Measurements from ENCODE around the gene LLGL1.

LLGL1 gene

GRCh38 chr17:18194804-18195203 lies 30.6 kb upstream of the LLGL1 start:
- no peak overlapping the region for H3K4me3 ChIP-seq (ENCODE audit: low read depth, low read length)
- TF ChIP-seq CTCF (IDR thresholded peaks at IDR 0.05; ENCODE audit: borderline replicate concordance, insufficient read depth, low read depth, low read length): no peak

- H3K4me3 ChIP-seq (ENCODE audit: low read depth, low read length): no peak overlapping the region
These were observed 30.2 kb upstream of the LLGL1 start for GRCh38 chr17:18195246-18195645.

DNA sequence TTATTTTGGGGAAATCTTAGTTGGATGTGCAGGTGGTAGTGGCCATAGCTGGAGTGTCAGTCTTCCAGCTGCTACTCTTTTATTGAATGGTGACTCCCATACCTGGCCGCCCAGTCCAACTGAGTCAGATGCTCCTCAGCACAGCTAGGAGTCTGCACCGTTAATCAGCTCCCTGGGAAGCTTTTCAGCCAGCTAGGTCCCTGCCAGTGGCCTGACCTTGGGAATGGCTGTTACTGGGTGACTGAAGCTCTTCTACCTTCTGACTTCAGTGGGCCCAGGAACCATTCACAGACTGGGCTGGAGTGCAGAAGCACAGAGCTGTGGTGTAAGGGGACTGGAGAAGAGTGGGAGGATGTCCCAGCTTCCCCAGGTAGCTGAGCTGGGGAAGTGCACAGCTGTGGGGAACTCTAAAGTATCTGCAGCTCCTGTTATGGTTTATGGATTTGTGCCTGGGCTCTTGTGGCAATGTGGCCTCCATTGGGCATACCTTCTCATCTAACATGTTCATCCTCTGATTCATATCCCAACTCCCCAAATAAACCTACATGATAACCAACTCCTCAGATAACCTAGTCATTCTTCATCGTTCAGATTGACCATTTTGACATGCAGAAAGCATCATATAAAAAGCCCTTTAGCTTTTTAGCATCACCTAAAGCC lies 27.8 kb upstream of the LLGL1 start:
- no peak for TF ChIP-seq CTCF (IDR thresholded peaks at IDR 0.05; ENCODE audit: borderline replicate concordance, insufficient read depth, low read depth, low read length)
- H3K4me3 ChIP-seq (ENCODE audit: low read depth, low read length): no peak overlapping the region

More at GRCh38 chr17:18195246-18195645, 30.2 kb upstream of the LLGL1 start:
- TF ChIP-seq CTCF (IDR thresholded peaks at IDR 0.05; ENCODE audit: borderline replicate concordance, insufficient read depth, low read depth, low read length): no peak

DNA sequence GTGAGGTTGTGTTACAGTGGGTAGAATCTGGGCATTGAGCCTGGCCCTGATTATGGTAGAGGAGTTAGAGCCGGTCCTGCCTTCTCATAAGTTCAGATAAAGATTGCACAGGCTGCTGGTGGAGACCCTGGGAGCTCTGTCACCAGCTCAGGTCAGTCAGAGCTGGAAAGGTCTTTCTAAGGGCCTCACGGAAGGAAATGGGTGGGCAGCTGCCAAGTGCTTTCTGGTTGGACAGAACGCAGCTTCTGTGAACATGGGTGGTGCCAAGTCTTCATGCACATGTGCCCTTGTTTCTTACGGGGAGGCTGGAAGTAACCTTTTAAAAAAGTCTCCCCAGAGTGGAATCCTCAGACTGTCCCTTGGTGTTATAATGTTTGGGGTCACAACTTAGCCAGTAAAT lies 26.9 kb upstream of the LLGL1 start:
- no peak for TF ChIP-seq CTCF (IDR thresholded peaks at IDR 0.05; ENCODE audit: borderline replicate concordance, insufficient read depth, low read depth, low read length)
- no peak overlapping the region for H3K4me3 ChIP-seq (ENCODE audit: low read depth, low read length)

GRCh38 chr17:18201108-18201507 lies 24.3 kb upstream of the LLGL1 start:
- no peak for TF ChIP-seq CTCF (IDR thresholded peaks at IDR 0.05; ENCODE audit: borderline replicate concordance, insufficient read depth, low read depth, low read length)
- H3K4me3 ChIP-seq (ENCODE audit: low read depth, low read length): no peak overlapping the region

DNA sequence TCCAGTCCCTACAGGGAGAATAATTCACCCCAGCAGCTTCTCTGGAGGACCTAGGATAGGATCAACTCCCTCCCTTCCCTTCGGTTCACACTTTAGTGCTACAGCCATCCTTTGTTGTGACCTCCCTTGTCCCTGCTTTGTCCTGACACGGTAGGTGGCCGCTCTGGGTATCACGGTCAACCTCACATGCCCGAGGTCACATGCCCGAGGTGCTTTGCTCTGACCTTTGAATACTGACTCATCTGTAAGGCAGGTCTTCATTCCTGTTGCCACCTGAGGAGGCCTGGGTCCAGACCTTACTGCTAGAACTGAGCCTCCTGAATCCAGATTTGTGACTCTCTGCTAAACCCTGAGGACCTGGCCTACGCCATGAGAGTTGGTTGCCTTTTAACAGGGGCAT lies 22.1 kb upstream of the LLGL1 start:
- TF ChIP-seq CTCF (IDR thresholded peaks at IDR 0.05; ENCODE audit: borderline replicate concordance, insufficient read depth, low read depth, low read length): no peak

GRCh38 chr17:18205861-18206260 lies 19.6 kb upstream of the LLGL1 start:
- H3K4me3 ChIP-seq (ENCODE audit: low read depth, low read length): no peak overlapping the region
- TF ChIP-seq CTCF (IDR thresholded peaks at IDR 0.05; ENCODE audit: borderline replicate concordance, insufficient read depth, low read depth, low read length): no peak

More for the DNA sequence above, 22.1 kb upstream of the LLGL1 start:
- H3K4me3 ChIP-seq (ENCODE audit: low read depth, low read length): no peak overlapping the region

All from GM12875 (cell line).